Retina (tissue), 1 donor: ENCODE data around the gene LBH.

Source experiments
- DNase-seq: peaks from one replicate; pipeline ENCODE4 v3.0.0-alpha.2; 2016

The LBH gene

DNA sequence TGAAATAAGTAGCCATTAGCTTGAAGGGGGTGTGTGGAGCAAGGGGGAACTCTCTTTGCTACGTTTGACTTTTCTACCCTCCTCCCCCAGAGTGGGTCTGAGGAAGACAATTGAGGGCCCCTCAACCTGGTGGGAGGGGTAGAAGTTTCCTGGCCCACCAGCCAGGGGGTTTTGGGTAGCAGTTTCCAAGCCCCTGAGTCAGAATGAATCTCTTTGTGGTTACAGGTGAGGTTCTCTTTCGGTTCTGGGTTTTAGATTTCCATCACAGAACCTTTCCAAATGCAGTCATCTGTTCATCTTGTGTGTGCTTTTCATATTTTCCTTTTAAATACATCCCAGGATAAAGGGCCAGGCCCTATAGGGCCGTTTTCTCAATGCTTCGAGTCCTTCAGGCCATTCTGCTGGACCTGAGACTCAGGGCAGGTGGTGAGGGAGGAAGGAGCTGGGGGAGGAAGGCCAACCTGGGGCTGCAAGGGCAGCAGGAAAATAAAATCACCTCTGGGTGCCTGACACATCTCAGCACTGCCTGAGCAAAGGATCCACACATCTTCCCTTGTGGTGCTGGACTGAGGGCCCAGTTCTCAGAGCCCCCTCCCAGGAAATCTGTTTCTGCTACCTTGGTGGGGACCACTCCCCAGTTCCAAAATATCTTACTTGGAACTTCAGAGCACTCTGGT, 4.7 kb downstream of the LBH start:
- no peak for DNase-seq

DNA sequence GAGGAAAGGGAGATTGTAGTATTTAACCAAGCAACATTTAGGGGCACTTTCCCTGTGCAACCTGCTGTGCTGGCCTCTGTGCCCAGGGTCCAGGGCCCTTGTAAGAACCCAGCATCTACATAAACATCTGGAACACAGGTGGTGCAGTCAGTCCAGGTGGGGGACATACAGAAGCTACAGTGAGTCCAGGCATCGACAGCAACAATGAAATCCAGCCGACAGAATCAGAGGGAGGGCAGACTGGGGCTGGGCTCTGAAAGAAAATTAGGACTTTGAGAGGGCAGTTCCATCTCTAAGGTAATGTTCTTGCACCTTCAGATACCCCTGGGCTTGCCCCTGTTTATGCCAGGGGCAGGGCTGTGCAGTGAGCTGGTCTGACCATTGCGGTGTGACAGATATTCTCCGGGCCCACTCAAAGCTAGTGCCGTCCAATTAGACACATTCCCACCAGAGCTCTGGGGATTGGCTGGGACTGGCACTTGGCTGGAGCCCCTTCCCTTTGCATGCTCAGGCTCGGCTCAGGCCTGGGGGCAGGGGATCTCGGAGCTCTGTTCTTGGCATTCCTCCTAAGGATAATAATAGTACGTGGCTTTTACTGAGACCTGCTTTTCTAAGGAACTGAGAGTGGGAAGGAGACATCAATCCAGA, 5.4 kb downstream of the LBH start:
- no peak for DNase-seq

DNA sequence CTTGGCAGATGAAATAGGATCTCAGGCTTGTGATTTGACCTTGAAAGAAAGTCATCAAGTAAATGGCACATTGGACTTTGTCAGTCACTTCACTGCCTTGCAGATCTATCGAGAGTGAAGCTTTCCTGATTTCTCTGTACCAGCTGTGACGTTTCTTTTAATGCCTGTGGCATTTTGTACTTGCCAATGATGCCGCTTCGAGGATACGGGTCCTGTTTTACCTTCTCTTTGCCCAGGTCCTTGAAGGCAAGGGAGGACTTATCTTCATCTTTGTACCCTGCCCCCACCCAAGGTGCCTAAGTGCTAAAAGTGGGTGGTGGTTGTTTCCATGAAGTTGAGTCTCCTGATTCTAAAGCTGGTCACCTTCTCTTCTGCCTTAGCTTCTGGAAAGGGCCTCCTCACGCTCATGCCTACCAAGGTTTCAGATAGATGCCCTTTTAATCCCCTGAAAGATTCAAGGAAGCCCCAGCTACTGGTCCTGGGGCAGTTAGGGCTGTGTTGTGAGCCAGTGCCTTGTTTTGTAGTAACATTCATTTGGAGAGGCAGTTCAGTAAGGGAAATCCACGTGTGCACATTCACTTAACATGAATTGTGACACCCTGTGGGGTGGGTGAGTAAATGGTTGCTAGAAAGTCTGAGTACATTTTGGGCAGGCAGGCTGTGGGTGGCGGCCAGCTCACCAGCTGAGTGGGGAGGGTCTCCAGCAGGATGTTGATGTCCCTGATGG, 6.1 kb downstream of the LBH start:
- DNase-seq, result no peak

DNA sequence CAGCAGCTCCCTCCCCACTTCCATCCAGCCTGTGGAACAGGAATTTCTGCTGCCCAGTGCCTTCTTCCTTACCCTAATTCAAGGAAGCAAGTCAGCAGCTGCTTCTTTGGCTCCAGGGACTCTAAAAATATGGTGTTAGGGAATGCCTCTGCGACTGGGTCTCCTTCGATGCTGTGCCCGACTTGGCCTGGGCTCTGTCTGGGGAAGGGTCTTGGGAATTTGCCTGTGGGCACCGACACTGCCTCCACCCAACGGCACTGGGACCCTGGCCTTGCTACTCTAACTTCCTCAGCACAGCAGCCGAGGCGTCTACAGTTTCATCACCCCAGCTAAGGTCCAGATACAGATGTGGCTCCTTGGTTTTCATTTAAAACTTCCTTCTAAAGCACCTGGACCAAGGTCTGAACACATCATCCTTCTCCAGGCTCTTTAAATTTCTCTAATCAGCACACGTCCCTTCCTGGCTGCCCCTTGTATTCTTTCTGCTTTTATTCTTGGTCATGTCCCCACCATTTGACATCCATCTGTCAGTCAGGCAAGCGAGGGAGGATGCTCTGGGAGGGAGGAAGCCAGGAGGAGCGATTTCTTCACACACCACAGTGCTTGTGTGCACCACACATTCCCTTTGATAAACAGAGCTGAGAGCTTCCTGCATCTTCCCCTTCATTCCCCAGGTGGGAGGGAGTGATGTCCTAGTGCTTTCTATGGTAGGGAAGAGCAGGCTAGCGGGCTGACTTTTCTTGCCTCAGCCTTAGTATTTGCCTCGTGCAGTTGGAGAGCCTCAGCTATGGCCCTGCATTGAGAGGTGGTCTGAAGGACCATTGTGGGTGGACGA, 6.8 kb downstream of the LBH start:
- no peak for DNase-seq

DNA sequence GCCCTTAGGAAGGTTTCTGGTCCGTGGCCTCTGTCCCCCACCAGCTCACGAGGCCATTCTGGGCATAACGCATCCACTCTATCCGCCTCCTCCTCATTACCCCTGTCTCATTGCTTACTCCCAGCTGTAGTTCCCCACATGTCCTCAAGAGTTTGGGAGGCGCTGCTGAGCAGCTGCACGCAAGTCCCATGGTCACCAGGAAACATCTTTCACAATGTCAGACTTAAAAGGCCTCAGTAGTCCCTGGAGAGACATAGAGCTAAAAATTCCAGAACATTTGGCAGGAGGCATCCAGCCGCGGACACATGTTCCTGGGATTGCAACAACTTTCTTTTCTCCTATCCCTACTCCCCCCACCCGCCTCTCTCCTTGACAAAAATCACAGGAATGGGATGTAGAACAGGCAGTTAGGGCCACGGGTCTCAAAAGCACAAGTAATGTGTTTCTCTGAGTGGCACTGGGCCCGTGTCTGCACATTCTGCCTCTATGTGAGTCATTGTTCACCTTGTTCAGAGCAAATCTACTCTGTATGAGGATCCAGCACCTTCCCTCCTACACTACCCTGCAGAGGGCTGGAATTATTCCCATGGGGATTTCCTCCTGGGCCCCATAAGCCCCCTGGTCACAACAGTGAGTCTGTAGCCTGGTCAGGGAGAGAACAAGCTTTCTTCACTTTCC, 8.1 kb downstream of the LBH start:
- DNase-seq, result peak; percentile 46

DNA sequence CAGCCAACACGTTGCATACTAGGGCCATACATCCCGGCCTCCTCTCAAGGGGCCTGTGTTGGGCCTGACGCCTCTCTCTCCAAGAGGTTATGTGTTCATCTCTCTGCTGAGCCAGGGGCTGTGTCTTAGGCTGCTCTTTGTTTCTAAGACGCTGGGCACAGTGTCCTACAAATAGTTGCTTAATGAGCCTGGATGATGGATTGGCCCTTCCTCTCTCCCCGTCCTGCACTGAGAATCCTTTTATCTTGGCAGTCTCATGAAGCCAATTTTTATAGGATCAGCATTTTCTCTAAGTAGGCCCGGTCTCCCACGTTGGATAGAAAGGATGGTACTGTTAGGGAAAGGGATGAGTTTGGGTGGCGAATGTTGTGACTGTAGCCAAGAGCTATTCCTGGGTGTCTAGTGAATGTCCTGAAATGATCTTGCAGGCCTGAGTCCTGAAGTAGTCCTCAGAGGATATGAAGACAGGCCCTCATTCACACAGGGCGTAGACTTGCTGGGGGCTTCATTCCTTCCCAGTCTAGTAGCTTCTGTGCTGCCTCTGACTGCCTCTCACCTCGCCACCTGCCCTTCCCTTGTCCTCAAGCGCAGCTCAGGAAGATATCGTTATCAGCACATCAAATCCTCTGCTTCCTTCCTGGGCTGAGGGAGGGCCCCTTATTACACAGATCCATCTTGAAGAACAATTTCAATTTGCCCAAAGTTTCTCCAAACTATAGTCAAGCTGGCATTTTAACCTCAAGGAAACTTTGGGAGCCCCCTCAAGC, 8.8 kb downstream of the LBH start:
- DNase-seq, result no peak

DNA sequence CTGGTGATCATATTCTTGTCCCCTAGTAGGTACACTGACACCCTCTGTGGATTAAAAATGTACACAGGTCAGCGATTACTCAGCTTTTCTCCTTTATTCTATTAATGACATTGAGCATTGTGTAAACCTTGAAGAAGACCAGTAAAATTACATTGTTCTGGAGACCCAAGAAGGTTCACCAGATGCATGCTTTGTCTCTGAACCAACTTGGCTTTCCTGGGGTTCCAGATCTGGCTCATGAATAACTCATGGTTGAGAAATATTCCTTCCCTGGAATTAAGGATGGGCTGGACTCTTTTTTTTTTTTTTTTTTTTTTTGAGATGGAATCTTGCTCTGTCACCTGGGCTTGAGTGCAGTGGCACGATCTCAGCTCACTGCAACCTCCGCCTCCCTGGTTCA, 11.9 kb downstream of the LBH start:
- no peak for DNase-seq

DNA sequence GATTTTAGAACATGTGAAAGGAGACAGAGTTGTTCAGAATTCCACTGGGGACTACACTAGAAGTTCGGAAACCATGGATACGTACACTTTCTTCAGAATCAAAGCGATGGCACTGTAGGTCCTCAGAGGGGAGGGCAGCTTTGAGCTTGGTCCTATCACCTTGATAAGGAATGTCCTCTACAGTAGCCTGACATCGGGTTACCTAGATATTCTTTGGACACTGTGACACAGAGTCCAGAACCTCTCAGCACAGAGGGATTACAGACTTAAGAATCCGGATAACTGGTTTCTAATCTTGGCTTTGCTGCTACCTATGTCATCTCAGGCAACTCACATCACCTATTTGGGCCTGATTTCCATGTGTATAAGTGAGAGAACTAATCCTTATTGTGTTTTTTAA, 14.0 kb downstream of the LBH start:
- no peak for DNase-seq

DNA sequence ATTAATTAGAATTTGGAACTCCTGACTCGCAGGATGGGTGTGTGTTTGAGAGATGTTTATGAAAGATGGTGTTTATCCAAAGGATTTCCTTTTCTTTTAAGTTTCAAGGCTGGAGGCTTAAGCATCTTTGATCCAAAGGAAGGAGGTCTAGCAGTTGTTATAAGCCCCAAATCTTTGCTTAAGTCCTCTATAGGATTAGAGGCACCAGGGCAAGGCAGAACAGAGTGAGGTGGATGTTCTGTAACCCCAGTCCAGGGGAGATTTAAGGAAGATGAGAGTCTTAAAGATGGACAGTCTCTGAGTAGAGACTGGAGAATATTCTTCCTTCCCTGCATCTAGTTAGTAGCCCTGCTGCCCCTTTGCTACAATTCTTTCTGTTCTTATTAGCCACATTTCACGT, 17.5 kb downstream of the LBH start:
- DNase-seq, result no peak

DNA sequence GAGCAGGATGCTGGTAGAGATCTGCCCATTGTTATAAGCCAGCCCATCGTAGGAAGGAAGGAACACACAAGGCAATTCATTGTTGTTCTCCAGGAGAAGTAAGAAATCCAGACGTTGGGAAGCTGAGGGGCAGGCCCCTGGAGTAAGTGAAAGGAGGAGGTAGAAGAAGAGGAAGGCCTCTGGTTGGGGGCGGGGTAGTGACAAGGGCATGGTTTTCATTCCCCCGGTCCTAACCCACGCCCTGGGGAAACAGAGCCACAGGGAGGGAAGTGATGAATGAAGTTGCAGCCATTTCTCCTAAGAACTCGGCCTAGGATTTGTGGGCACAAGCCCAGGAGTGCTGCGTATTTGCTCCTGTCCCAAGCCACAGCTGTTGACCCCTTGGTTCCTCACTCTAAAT, 18.0 kb downstream of the LBH start:
- no peak for DNase-seq

DNA sequence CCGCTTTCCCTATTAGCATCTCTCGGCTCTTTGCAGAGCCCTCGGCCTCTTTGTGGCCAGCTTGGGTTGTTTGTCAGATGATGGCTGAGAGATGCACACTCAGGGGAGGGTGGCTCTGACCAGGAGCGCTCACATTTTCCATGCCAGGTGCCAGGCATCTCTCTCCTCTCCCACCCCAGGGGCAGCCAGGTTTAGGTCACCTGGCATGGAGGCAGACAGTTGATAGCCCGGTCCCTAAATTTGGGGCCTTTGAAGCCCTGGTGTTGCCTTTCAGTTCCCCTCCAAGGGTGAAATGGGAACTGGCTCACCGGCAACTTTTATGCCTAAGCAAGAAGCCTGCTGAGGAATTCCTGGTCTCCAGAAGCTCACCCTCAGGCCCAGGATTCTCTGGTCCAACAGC, 19.1 kb downstream of the LBH start:
- DNase-seq, result no peak

DNA sequence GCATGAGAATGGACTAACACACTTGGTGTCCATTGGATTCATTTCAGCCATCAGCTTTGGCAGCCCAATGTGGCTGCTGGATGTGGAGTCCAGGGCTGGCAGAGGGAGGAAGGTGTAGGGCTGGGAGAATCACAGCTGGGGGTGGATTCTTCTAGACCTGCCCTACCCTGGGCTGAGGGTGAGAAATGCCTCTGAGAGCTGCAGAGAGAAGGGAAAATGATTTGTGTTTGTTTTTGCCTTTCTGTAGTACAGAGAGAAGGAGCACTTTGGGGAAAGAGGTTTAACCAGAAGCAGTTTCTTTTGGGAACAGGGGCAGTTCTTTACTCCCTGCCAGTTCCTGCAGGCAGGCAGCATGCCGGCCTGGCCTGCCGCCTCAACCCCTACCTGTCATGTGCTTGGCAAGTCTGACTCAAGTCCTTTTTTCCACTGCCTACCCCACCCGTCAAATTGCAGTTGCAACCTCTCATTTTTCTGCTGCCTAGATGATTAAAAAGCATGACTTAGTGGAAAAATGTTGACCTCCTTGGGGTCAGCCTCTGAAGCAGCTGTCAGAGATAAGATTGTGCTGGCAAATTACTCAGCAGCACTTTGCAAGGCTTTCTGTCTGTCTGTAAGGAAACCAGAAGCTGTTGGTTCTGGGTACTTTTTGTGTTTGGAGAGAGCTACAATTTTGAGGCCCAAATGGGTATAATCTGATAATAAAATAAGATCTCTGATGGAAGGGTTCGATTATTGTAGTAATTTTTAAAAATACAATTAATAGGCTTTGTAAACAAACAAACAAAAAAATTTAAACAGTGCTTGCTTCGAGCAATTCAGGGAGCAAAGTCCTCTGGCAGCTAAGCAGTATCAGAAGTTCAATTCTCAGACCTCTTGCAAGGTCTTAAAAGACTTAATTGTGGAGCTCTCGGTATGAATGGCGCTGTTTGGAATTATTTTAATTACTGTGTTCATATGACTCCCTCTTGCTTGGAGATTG, 21.7 kb downstream of the LBH start:
- DNase-seq, result peak; percentile 38

DNA sequence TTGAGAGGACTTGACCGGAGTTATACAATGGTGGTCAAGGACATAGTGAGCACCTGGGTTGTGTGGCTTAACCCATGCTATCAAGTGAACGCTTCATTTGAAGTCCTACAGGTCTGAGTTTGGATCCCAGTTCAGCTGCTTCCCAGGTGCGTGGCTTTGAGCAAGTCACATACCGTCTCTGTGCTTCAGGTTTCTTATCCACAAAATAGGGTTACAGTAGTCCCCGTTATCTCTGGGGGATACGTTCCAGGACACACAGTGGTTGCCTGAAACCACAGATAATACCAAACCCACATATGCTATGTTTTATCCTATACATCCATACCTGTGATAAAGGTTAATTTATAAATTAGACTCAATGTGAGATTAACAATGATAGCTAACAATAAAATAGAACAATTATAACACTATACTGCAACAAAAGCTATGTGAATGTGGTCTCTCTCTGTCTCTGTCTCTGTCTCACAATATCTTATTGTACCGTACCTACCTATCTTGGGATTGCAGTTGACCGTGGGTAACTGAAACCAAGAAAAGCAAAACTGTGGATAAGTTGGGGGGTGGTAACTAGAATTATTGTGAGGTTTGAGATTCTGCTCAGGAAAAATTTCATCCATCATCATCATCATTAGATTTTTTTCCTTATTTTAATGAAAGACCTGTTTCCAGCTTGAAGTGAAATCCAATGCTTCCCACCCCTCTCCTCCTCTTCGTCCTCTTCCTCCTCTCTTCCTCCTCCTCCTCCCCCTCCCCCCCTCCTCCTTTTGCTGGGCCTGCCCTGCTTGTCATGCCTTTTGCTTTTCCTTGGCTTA, 22.7 kb downstream of the LBH start:
- DNase-seq, result no peak

DNA sequence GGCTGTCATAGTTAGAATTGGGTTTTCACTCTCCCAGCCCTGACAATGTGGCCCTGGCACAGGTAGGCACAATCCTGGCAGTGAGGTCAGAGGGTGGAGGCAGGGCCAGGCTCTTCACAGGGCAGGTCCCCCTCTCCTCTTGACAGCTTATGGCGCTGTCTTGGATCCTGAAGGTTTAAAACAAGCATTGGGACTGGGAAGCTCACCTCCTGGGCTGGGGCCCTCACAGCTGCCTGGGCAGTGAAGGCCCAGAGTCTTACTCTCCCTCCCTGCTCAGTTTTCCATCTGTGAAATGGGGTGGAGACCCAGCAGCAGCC, 23.3 kb downstream of the LBH start:
- no peak for DNase-seq

DNA sequence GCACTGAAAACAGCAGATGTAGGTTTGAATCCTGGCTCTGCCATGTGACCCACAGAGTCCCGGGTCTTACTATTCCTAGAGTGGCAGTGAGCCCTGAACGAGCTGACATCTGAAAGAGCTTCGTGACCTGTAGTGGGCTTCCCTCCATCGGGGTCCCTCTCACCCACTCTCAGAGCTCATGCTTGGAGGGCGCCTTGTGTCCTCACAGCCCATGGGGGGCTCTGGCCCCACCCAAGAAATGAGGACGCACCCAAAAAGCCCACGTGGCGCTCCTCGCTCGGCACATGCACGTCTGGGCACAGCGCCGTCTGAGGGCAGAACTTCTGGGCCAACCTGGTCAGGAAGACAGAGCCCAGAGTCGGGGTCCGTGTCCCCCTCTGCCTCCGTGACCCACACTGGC, 23.7 kb downstream of the LBH start:
- no peak for DNase-seq

DNA sequence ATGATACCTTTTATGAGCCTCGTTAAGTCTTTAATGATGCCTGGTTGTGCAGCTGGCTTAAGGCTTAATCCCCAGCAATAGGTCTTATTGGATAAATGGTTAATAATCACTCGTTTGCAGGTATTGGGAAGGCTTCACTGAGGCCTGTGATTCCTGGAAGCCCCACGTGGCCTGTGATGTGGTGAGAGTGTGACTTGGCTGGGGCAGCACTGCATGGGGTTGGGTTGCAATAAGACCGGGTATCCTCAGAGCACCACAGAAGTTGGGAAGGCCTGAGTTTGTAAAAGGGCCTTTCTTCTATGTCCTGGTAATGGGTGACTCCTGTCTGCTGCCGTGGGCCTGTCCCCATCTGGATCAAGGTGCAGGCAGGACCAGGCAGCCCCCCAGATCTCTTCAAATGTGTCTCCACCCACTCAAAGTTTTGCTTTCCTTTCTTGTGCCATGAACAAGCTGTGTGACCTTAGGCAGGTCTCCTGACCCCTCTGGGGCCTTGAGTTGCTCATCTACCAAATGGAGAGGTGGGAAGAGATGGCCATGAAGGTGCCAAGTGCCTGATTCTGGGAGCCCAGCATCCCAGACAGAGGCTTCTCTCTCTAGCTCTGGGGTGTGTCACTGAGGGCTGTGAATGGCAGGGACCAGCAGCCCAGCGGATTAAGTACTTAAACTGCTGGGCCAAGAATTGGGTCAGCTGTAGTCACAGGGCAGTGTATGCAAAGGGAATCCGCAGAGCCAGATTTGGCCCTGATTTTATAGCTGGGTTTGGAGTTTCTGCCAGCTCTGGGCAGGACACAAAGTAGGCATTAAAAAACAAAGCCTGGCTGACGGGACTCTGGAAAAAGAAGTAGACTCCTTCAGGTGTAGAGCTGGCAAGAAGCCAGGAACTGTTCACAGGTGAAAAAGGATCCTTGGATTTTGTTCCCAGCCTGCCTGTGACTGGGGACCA, 24.4 kb downstream of the LBH start:
- DNase-seq, result no peak

DNA sequence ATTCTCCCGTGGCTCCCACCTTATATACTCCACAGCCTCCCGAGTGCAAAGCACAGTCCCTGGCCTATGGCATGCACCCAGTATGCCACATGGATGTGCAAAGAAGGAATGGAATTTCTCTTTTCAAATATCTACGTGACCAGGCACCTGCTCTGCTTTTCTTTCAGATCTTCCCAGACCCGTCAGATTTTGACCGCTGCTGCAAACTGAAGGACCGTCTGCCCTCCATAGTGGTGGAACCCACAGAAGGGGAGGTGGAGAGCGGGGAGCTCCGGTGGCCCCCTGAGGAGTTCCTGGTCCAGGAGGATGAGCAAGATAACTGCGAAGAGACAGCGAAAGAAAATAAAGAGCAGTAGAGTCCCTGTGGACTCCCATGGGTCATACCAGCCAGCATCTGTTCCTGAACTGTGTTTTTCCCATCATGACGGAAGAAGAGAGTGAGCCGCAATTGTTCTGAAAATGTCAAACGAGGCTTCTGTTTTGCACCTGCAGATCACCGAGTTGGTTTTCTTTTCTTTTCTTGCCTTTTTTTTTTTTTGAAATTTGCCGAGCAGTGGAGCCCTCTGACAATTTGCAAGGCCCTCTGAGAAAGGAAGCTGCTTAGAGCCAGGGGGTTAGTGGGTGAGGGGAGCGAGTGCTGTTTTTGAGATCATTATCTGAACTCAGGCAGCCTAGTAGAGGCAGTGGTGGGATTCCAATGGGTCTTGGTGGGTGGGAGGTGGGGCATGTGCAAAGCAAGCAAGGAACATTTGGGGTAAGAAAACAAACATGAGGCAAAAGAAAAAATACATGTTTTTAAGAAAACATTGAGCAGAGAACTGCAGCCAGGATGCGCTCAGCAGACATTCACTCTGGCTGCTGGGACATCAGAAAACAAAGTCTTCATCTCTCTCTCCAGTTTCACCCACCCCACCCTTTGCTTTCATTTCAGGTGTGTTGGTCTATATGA, 26.2 kb downstream of the LBH start:
- no peak for DNase-seq

DNA sequence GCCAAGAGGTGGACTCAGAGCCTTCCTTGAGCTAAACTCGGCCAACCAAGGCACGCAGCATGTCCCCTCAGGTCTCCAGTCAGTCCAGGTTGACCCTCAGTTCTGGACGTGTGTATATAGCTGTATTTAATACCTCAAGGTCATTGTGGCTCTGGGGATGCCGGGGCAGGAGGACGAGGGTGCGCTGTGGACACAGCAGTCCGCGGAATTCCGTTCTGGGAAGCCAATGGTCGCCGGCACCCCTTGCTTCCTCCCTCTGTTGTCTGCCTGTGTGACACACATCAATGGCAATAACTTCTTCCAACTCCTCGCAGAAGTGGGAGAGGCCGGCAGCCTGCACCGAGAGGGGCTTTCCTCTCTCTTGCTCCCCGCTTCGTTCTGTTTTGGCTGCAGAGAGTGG, 27.7 kb downstream of the LBH start:
- no peak for DNase-seq
